ENCODE data around the gene MORN1.

MORN1 gene

DNA sequence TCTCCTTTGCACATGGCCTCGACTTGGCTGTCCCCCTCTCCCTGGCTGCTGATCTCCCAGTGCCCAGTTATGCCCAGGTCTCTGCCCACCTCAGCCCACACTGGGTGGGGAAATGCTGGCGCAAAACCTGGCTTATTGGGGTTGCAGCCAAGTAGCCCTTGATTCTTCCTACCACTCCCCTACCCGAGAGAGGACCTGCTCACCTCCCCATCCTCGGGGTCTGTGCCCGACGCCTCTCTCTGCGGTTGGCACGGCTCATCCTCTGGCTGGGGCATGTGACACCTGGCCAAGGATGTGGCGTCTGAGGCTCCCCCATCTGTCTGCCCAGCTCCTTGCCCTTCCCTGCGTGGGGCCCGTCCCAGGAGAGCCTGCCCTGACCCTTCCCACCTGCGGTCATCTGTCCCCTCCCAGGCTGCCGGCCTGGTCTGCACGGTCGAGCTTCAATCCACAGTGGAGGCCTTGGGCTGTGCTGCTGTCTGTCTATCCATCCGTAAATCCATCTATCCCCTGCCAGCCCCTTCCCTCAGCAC, 27.5 kb upstream of the MORN1 start:
- DNase-seq: no peak

DNA sequence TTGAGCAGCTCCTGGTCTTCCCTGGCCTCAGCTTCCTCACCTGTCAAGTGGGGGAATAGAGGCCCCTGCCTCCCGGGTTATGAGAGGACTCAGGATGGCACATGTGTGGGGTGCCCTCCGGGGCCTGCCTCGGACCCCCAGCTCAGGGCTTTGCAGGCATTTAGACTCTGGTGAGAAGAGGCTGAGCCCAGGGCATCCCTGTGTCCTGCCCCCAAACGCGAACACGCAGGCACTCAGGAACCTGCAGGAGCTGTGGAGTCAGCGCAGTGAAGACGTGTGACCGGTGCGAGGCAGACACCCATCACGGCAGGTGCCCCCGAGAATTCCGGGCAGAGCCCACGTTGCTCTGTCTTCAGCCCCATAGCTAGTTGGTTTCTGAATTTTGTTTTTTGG, 26.5 kb upstream of the MORN1 start:
- DNase-seq: no peak

GRCh38 chr1:2417083-2417832, 25.9 kb upstream of the MORN1 start:
- DNase-seq: no peak

DNA sequence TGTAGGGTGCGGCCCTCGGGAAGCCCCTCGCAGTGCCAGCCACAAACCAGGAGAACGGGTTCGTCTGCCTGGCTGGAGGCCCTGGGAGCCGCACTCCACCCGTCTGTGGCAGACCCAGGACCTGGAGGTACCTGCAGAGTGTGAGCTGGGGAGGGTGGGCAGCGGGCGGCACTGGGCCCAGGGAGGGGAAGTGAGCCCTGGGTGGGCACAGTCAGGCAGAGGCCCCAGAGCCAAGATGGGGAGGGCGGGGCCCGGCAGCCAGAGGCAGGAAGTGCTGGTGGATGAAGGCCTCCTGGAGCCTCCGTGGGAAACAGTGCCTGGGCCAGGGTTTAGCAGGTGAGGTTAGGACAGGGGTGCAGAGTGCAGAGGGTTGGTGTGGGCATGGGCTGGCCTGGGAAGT, 25.0 kb upstream of the MORN1 start:
- no peak for DNase-seq

DNA sequence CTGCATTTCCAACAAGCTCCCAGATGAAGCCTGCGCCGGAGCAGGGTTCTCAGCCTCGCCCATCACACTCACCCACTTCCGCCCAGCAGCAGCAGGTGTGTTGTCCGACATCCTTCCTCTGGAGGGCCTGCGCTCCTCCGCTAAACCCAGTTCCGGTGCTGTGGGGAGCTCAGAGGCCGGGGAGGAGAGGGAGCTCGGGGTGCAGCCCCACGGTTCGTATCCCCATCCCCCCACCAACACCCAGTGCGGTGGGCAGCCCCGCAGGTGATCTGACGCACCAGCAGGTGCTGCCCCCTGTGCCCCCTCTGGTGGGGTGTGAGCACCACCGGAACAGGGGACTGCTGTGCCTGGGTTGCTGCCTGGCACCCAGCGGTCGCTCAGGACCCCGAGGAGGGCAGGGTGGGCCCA, 24.5 kb upstream of the MORN1 start:
- no peak for DNase-seq

DNA sequence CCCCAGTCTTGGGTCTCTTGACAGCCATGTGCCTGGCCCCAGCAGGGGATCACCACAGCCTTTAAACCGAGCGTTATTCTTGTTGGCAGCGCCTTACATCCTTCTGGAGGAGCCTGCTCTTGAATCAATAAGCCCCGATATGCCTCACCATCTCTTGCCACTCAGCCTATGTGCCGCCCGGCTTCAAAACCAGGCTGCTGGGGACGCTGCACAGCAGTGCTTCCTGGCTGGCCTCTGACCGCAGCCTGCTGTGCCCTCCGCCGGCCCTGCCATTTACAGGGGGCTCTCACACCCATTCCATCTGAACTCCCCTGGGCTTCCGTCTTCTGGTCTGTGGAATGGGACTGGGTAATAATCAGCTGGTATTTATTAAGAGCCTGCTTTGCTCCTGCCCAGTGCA, 24.0 kb upstream of the MORN1 start:
- peak in 1 of 2 experiments; percentile 16 for DNase-seq

DNA sequence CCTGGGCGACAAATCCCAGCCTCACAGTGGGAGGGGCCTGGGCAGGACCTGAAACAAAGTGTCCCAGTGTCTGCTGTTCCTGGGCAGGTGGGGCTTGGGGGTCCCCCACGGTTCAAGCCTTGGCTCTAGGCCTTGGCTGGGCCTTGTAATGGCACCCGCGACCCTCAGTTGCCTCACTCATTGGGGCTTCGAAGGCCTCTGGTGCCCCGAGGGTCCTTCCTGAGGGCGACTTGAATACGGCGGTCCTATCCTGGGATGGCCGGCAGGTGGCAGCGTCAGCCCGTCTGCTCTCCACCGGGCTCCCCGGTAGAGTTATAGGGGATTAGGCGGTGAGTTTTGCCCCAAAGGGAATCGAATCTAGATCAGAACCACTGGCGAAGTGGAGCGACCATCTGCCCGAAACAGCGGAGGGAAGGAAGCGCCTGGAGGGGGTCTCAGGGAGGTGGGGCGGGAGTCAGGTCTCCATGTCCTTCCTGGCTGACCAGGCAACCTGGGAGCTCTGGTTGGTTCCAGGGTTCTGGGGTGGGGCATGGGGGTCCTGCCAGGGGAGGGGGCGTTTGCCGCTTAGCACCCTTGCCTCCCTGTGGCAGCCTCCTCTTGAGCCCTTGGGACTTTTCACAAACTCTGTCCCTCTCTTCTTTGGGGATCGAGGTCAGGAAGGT, 23.1 kb upstream of the MORN1 start:
- DNase-seq: peak; percentile 67 to 78

DNA sequence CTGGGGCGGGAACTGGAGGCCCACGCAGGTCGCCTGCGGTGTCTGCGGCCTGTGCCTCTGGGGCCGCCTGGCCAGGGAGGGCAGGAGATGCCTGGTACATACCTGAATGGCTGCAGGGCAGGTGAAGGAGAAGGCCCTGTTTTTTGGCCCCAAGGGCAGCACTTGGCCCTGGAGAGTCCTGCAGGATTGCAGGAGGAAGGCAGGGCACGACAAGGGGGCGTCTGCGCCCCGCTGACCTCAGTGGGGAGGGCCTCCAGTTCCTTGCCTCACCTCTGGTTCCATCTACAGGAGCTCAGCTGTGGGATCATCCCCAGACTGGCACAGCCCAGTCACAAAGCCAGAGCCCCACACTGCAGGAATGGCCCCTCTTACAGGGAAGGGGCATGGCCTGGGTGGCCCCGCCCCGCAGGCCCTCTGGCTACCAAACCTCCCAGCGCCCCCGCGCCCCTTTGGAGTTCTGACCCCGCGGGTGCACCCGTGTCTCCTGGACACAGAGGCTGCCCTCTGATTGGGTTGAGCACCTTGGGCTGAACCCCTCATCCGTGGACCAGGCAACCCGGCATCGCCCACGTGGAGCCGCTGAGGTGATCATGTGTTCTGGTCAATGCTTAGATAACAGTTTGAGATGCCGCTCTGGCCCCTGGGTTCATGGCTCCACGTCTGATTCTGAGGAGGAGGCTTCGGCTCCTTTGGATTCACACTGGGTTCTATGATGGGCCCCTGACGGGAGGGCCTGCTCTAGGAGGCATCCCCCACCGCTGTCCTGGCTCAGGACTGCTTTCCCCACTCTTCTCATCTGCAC, 22.3 kb upstream of the MORN1 start:
- DNase-seq: no peak

GRCh38 chr1:2412773-2413494, 21.6 kb upstream of the MORN1 start:
- DNase-seq: peak in 1 of 2 experiments; percentile 30

DNA sequence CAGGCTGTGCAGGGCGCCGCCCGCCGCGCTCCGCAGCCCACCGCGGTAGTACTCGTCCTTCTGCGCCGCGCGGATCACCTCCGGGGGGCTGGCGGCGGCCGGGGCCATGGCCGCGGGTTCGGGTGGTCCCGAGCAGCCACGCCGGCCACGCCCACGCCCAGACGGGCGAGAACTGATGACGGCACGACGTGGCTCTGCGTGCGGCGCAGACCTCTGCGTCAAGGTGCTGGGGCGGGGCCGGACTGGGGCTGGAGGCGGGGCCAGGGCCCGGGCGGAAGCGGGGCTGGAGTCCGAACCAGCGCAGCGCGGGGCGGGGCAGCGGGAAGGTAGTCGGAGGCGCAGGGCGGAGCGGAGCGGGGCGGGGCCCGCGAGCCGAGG, 21.0 kb upstream of the MORN1 start, which contains the start of gene PEX10:
TSS of gene PEX10 (minus strand) at position 170 of the 378 bp plus-strand sequence. CDS start at position 108, 62 bp downstream.
- peak; percentile 83 to 92 for DNase-seq

- no peak for DNase-seq
Observed at GRCh38 chr1:2411801-2412394, 20.5 kb upstream of the MORN1 start.

DNA sequence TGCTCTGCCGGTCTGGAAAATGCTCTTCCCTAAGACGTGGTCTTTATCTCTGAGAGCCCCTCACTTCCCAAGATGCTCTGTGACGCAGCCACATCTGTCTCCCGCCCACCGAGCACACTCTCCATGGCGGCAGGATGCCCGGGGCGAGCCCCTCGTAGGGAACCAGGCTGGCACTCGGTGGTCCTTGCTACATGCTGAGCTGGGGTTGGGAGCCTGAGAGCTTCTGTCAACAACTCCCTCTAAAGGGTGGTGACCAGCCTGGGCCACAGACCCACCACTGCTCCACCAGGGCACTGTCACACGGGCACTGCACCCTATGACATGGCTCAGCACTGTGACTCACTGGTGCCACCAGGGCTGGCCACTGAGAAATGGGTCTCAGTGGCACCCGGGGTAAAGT, 18.4 kb upstream of the MORN1 start:
- no peak for DNase-seq

GRCh38 chr1:2408859-2409276, 17.5 kb upstream of the MORN1 start:
- DNase-seq: no peak

DNA sequence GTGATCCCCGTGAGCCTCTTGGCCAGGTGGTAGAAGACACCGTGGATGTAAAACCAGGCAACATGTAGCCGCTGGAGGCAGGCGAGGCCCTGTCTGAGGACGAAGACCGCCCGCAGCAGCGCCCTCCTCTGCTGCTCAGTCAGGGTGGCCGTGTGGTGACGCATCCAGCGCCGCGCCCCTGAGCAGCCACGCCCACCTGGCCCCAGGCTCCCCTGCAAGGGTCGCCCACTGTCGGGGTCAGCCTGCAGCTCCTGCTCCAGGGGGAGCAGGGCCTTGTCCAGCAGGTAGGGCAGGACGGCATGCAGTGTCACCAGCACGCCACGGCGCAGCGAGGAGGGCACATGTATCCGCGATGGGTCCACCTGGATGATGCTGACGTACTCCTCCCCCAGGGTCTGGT, 17.1 kb upstream of the MORN1 start:
- DNase-seq: no peak

DNA sequence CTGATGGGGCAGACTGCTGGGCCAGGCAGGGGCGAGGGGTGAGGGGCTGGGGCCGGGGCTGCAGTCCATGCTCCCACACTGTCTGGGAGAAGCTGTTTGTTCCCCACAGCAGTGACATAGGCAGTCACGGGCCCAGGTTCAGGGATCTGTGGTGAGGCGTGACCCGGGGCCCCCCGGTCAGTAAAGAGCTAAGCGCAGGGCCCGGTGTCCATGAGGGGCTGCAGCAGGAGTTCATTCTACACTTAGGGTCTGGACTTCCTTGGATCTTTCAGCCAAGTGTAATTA, 16.6 kb upstream of the MORN1 start:
- no peak for DNase-seq

DNA sequence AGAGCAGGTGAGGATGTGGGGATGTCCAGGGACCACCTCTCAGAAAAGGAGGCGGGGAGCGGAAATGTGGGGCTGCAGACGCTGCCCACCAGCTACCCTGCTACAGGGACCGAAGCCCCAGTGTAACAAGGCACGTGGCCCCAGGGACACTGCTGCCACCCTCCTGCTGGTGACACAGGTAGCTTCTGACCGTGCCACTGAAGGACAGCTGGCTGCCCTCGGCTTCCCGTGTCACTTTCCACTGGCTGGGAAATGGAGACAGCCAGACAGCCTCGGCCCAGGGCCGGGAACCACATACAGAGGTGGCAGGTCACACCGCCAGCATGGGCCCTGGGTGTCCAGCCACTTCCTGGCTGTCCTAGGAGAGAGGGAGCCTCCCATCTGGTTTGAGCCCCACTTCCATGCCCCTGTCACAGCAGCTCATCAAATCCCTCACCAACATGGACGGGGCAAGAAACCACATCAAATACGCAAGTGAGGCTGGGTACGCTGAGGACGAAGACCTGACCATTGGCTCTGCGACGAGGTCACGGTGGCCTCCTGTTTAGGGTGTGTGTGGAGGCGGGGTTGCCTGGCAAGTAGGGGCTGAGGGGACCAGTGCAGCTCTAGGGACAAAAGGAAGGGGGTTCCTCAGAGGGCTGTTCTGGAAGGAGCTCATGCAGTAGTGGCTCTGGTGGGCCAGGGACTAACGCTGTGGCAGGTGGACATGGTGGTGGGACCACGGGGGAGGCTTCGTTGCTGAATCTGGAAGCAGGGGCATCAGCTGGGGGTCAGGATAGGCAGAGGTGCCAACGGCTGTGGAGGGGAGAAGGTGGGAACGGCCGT, 16.0 kb upstream of the MORN1 start:
- DNase-seq: no peak

DNA sequence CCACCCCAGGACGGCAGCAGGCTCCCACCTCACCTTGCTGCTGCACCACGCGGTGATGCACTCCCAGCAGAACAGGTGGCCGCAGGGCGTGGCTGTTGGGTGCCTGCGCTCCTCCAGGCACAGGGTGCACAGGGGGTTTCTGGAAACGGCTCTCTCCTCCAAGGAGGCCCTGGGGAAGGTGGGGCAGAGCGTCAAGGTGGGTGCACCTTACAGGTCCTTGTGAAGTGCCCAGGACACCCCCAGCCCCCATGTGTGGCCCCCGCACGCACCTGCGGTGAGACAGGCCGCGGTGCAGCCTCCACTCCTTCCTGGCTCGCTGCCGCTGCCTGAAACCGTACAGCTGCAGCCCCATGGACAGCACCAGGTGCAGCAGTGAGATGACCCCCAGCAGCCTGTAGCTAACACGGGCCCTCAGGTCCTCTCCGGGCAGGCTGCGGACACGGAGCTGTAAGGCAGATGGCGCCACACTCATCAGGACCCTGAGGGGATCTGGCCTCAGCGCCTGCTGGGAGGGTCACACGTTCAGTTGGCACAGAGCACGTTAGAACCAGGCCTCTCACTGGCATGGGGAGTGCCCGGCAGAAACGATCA, 15.2 kb upstream of the MORN1 start:
- peak in 1 of 2 experiments; percentile 34 for DNase-seq

DNA sequence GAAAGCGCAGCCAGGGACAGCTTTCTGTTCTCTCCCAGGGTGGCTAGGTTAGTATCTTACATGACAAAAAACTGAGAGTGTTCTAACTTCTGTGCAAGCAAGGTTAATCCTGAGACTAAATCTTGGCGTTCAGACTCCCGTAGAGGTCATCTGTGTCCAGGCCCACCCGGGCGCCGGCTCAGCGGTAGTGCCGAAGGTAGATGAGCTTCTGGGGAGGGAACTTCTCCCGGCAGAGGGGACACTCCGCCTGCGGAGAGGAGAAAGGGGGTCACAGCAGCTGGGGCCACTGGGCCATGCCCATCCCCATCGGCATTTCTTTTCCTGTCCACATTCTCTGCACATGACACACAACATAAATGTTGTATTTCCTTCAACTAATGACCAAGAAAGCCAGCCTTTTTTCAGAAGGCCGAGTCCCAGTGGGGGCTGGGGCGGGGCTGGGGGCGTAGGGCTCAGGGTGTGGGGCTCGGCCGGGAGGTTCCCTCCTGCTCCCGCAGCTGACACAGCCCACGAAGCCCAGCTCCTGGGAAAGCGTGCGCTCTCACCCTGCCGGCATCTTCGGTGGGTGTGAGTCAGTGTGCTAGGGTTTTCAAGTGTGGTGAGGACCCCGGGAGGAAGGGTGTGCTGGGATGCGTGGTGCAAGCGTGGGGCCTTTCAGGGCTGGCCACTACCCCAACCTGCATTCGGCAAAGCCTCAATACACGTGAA, 14.4 kb upstream of the MORN1 start:
- no peak for DNase-seq

DNA sequence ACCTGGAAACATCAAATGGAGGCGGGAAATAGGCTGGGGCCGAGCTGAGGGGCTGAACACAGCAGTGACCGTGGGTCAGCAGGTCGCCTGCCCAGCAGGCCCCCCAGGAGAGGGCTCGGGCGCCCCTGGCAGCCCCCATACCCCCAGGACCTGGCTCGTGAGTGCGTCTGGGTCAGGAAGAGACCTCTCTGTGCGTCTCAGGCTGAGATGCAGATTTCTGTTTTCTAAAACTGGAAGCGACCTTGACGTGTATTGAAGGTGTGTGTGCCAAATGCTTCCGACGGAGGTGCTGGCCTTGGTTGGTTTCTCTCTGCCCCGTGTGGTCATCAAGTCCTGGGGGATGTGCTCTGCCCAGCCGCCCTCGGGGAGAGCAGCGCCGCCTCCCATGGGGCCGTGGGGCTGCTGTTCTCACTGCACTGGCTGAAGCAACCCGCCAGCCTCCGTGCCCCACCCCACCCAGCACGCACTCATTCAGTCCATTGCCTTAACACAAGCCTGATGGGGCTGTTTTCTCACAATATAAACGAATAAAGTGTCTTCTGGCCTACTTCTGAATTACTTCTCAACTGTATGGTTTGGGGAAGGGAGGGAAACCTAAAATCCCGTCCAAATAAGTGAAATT, 13.6 kb upstream of the MORN1 start:
- DNase-seq: no peak

All from NCI-H524 (cell line).